Cerebellar cortex (tissue), 1 donor: ENCODE measurements around the gene ZNF467.

Experiments
- DNase-seq: peaks from one replicate; pipeline ENCODE4 v3.0.0-alpha.2; 2015; ENCODE audit warnings: low spot score

Gene ZNF467

GRCh38 chr7:149727899-149728476 lies 45.4 kb downstream of the ZNF467 start:
- DNase-seq = no peak

- no peak for DNase-seq
Measured at GRCh38 chr7:149727053-149727898, 46.1 kb downstream of the ZNF467 start.

GRCh38 chr7:149725916-149726315 lies 47.5 kb downstream of the ZNF467 start:
- no peak for DNase-seq

- DNase-seq = no peak
Measured at GRCh38 chr7:149725426-149725821, 48.0 kb downstream of the ZNF467 start.

GRCh38 chr7:149724661-149725425 lies 48.5 kb downstream of the ZNF467 start:
- DNase-seq = no peak

- DNase-seq = no peak
Measured at GRCh38 chr7:149723795-149724495, 49.4 kb downstream of the ZNF467 start.

GRCh38 chr7:149723082-149723767 lies 50.2 kb downstream of the ZNF467 start:
- no peak for DNase-seq

GRCh38 chr7:149722356-149722957 lies 50.9 kb downstream of the ZNF467 start:
- DNase-seq = no peak

GRCh38 chr7:149721084-149721601 lies 52.2 kb downstream of the ZNF467 start:
- DNase-seq = no peak

GRCh38 chr7:149720372-149721083 lies 52.9 kb downstream of the ZNF467 start:
- no peak for DNase-seq

GRCh38 chr7:149719912-149720335 lies 53.5 kb downstream of the ZNF467 start:
- DNase-seq = no peak

- no peak for DNase-seq
Measured at GRCh38 chr7:149719050-149719899, 54.1 kb downstream of the ZNF467 start.

GRCh38 chr7:149718730-149719049 lies 54.7 kb downstream of the ZNF467 start:
- DNase-seq = no peak

- no peak for DNase-seq
Measured at GRCh38 chr7:149717481-149717880, 55.9 kb downstream of the ZNF467 start.

GRCh38 chr7:149716932-149717307 lies 56.5 kb downstream of the ZNF467 start:
- no peak for DNase-seq

GRCh38 chr7:149716007-149716931 lies 57.1 kb downstream of the ZNF467 start:
- peak; percentile 66 for DNase-seq

GRCh38 chr7:149715476-149715875 lies 57.9 kb downstream of the ZNF467 start:
- no peak for DNase-seq

- no peak for DNase-seq
Measured at GRCh38 chr7:149714910-149715471, 58.4 kb downstream of the ZNF467 start.
